ENCODE results near the gene IPO11. TPM values are rescaled to one million over a fixed set of nuclear protein-coding genes. Genes with fewer than 3 reads are reported as not detected.

IPO11 gene
- total RNA-seq, 3 donors from 2014 or later = 31.5 to 34.7 (median 33.1) TPM

GRCh38 chr5:62640446-62640845, 227.9 kb downstream of the IPO11 start:
- TF ChIP-seq POLR2AphosphoS5 (IDR thresholded peaks at IDR 0.05) = no peak
- no peak for TF ChIP-seq CTCF (IDR thresholded peaks at IDR 0.05)
- TF ChIP-seq POLR2A (IDR thresholded peaks at IDR 0.05) = no peak
- Histone ChIP-seq H3K27ac (no peak overlapping the region), H3K4me1 (no peaks in the 10 kb centered on the region), H3K27me3 (no peaks in the 10 kb centered on the region), H3K36me3 (no peaks in the 10 kb centered on the region), H3K4me3 (no peak overlapping the region), H3K9me3 (no peaks in the 10 kb centered on the region)
- DNase-seq (ENCODE audit: low spot score in 2 of 2) = no peak
- intact Hi-C loops (cut with DNase I; ENCODE audit: low total_unique reads) = no loop called here

- intact Hi-C loops (cut with DNase I; ENCODE audit: low total_unique reads) = no loop called here
Observed at GRCh38 chr5:62642468-62642867, 229.9 kb downstream of the IPO11 start.

GRCh38 chr5:62643556-62644451, 231.2 kb downstream of the IPO11 start:
- Histone ChIP-seq H3K4me3 (no peak overlapping the region), H3K4me1 (no peaks in the 10 kb centered on the region), H3K36me3 (no peaks in the 10 kb centered on the region), H3K9me3 (no peaks in the 10 kb centered on the region), H3K27ac (no peak overlapping the region), H3K27me3 (no peaks in the 10 kb centered on the region)
- intact Hi-C loops (cut with DNase I; ENCODE audit: low total_unique reads) = no loop called here
- DNase-seq (ENCODE audit: low spot score in 2 of 2) = no peak
- TF ChIP-seq POLR2A (IDR thresholded peaks at IDR 0.05) (no peak), POLR2AphosphoS5 (IDR thresholded peaks at IDR 0.05) (no peak), CTCF (IDR thresholded peaks at IDR 0.05) (no peak)

More at GRCh38 chr5:62642468-62642867, 229.9 kb downstream of the IPO11 start:
- Histone ChIP-seq H3K4me1 (no peaks in the 10 kb centered on the region), H3K36me3 (no peaks in the 10 kb centered on the region), H3K9me3 (no peaks in the 10 kb centered on the region), H3K27ac (no peak overlapping the region), H3K4me3 (no peak overlapping the region), H3K27me3 (no peaks in the 10 kb centered on the region)
- TF ChIP-seq POLR2A (IDR thresholded peaks at IDR 0.05) = no peak
- no peak for TF ChIP-seq POLR2AphosphoS5 (IDR thresholded peaks at IDR 0.05)
- TF ChIP-seq CTCF (IDR thresholded peaks at IDR 0.05) = no peak
- DNase-seq (ENCODE audit: low spot score in 2 of 2) = no peak

- no peak for DNase-seq (ENCODE audit: low spot score in 2 of 2)
- Histone ChIP-seq H3K27me3 (no peaks in the 10 kb centered on the region), H3K36me3 (no peaks in the 10 kb centered on the region), H3K4me3 (no peak overlapping the region), H3K4me1 (no peaks in the 10 kb centered on the region), H3K9me3 (no peaks in the 10 kb centered on the region), H3K27ac (no peak overlapping the region)
- intact Hi-C loops (cut with DNase I; ENCODE audit: low total_unique reads) = no loop called here
- TF ChIP-seq CTCF (IDR thresholded peaks at IDR 0.05) (no peak), POLR2AphosphoS5 (IDR thresholded peaks at IDR 0.05) (no peak)
Observed at GRCh38 chr5:62645223-62645622, 232.7 kb downstream of the IPO11 start.

GRCh38 chr5:62647241-62647640, 234.7 kb downstream of the IPO11 start:
- Histone ChIP-seq H3K27ac (no peak overlapping the region), H3K4me1 (no peaks in the 10 kb centered on the region), H3K4me3 (no peak overlapping the region), H3K9me3 (no peaks in the 10 kb centered on the region), H3K27me3 (no peaks in the 10 kb centered on the region), H3K36me3 (no peaks in the 10 kb centered on the region)
- TF ChIP-seq POLR2AphosphoS5 (IDR thresholded peaks at IDR 0.05) (no peak), POLR2A (IDR thresholded peaks at IDR 0.05) (no peak), CTCF (IDR thresholded peaks at IDR 0.05) (no peak)
- intact Hi-C loops (cut with DNase I; ENCODE audit: low total_unique reads) = no loop called here
- DNase-seq (ENCODE audit: low spot score in 2 of 2) = no peak
